Stomach (tissue), 9 donors: Measurements from ENCODE around the gene FLVCR2. TPM values are rescaled to one million over a fixed set of nuclear protein-coding genes. Genes with fewer than 3 reads are reported as not detected.

Experiments used
- DNase-seq, 2 donors: peaks; one replicate each; pipeline versions ENCODE4 v3.0.0 to v3.0.0-alpha.2; 2013 to 2019
- H3K27ac ChIP-seq, 5 donors: fragments of 200-600 bp in 4 of 5; sonication (generic) in 4 of 5; one replicate each; pipeline ENCODE4 v1.5.1; 2013 to 2019; ENCODE audit warnings: mild to moderate bottlenecking in 1 of 5, moderate library complexity in 1 of 5
- H3K27me3 ChIP-seq, 3 donors: fragments of 200-600 bp; sonication (generic); one replicate each; pipeline ENCODE4 v1.5.1; 2017 to 2019; ENCODE audit warnings: mixed run types in 1 of 3
- H3K36me3 ChIP-seq, 4 donors: fragments of 200-600 bp; sonication (generic); 1 replicate in 3 of 4; 2 replicates in 1 of 4; pipeline ENCODE4 v1.5.1; 2016 to 2019
- H3K4me1 ChIP-seq, 4 donors: fragments of 200-600 bp; sonication (generic); one replicate each; pipeline ENCODE4 v1.5.1; 2016 to 2019
- H3K4me3 ChIP-seq, 4 donors: fragments of 200-600 bp; sonication (generic) in 3 of 4; one replicate each; pipeline ENCODE4 v1.5.1; 2016 to 2019; ENCODE audit warnings: mild to moderate bottlenecking in 1 of 4
- H3K9me3 ChIP-seq, 4 donors: fragments of 200-600 bp; sonication (generic); one replicate each; pipeline ENCODE4 v1.5.1; 2016 to 2019
- EP300 ChIP-seq: sonication (generic); formaldehyde crosslinking; IDR thresholded peaks from one replicate; pipeline ENCODE4 v1.6.1; 2017; ENCODE audit warnings: antibody characterized with exemption
- POLR2A ChIP-seq, 4 donors: fragments of 450-650 bp; IDR thresholded peaks; one replicate each; pipeline ENCODE4 v1.6.1; 2016; ENCODE audit warnings: antibody characterized with exemption in 4 of 4, control low read depth in 2 of 4, mild to moderate bottlenecking in 1 of 4, moderate library complexity in 1 of 4
- POLR2AphosphoS5 ChIP-seq, 3 donors: sonication (generic); formaldehyde crosslinking; IDR thresholded peaks; one replicate each; pipeline ENCODE4 v1.6.1; 2016; ENCODE audit warnings: antibody characterized with exemption in 3 of 3
- WGBS, 5 donors: extraction: QIAGEN DNeasy Blood & Tissue Kit in 3 of 5; methylation state at CpG; one replicate each; pipeline versions ENCODE4 v1.1.5 to v1.1.7; 2013 to 2018; 5-methylcytosine and 5-hydroxymethylcytosine counted together
- intact Hi-C: fragments of 100-400 bp; cut with DNase I; formaldehyde crosslinking; loops from one replicate; pipeline ENCODE4 v1.15.1; 2023; ENCODE audit warnings: low total_unique reads
- polyA plus RNA-seq, 3 donors: library from polyadenylated mRNA; stranded (reverse); fragments of 200-250 nt; gene quantifications; one replicate each; pipeline ENCODE4 v1.2.3, GENCODE V29; 2013
- total RNA-seq, 5 donors: library from RNA; depleted of rRNA; stranded (reverse); fragments of >200 nt; gene quantifications; one replicate each; pipeline versions ENCODE4 v1.1.0 to v1.2.3, GENCODE V29; 2014 to 2016
- TF ChIP-seq, protein P1 (sequence below), 7 experiments: fragments of 450-650 bp in 4 of 7; fragments of 200-600 bp in 3 of 7; sonication (generic) in 3 of 7; IDR thresholded peaks; one replicate each; pipeline ENCODE4 v1.5.1; 2016 to 2019; ENCODE audit warnings: antibody characterized with exemption in 7 of 7, control low read depth in 2 of 7, mild to moderate bottlenecking in 1 of 7
- donor health status: healthy with polysubstance abuse.
- donor health status: Bipolar disorder and iron deficiency.
- donor health status: healthy.

The FLVCR2 gene
- total and polyA plus RNA-seq, 8 donors = 0.15 to 10.7 (median 0.95) TPM; not detected in 1

DNA sequence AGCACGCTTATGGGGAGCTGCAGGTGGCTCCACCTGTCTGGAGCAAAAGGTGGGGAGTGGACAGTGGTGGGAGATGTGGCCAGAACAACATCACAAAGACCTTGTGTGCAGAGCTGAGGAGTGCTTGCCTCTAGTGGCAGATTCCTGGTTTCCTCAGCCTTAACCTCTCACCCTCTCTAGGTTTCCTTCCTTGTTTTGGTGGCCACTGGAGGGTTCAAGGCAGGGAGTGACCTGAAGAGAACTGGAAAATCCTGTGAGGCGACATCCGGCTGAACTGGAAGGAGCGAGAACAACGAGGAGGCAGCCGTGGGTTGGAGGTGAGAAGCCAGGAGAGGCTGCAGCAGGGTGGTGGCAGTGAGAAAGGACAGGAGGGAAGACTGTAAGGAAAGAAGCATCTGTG, 6.3 kb upstream of the FLVCR2 start:
- no peak for TF ChIP-seq EP300
- no peak for TF ChIP-seq POLR2AphosphoS5 (IDR thresholded peaks at IDR 0.05)
- no peak for TF ChIP-seq POLR2A (IDR thresholded peaks at IDR 0.05)
- TF ChIP-seq, protein P1, sequence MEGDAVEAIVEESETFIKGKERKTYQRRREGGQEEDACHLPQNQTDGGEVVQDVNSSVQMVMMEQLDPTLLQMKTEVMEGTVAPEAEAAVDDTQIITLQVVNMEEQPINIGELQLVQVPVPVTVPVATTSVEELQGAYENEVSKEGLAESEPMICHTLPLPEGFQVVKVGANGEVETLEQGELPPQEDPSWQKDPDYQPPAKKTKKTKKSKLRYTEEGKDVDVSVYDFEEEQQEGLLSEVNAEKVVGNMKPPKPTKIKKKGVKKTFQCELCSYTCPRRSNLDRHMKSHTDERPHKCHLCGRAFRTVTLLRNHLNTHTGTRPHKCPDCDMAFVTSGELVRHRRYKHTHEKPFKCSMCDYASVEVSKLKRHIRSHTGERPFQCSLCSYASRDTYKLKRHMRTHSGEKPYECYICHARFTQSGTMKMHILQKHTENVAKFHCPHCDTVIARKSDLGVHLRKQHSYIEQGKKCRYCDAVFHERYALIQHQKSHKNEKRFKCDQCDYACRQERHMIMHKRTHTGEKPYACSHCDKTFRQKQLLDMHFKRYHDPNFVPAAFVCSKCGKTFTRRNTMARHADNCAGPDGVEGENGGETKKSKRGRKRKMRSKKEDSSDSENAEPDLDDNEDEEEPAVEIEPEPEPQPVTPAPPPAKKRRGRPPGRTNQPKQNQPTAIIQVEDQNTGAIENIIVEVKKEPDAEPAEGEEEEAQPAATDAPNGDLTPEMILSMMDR (IDR thresholded peaks at IDR 0.05) = no peak
- Histone ChIP-seq H3K4me1 (no peaks in the 10 kb centered on the region), H3K27ac (no peak overlapping the region), H3K4me3 (no peak overlapping the region), H3K27me3 (peaks cover 0 to 21% (median 0%) of the 10 kb centered on the region in 3 donors), H3K9me3 (no peaks in the 10 kb centered on the region), H3K36me3 (no peaks in the 10 kb centered on the region)
- WGBS, 5 donors = 44 to 60% (median 55%) methylated on average over 6 of the region's 6 CpGs
- intact Hi-C loops = no loop called here
- peak in 1 of 2 donors; percentile 33 for DNase-seq

DNA sequence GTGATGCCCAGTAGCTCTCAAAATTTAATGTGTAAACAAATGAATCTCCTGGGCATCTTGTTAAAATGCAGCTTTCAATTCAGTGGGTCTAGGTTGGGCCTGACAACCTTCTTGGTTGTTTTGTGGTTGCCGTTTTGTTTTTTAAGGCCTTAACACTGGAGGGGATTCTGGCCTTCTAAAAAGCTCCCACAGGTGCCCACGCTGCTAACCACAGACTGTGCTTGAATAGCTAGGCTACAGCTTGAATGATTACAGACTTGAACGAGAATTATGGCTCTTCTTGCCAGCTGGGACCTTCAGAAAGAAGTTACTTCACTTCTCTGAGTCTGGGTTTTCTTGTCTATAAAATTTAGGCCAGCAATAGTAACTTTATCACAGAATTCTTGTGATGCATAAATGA, 1.3 kb upstream of the FLVCR2 start:
- Histone ChIP-seq H3K9me3 (no peaks in the 10 kb centered on the region), H3K27ac (no peak overlapping the region), H3K4me3 (no peak overlapping the region), H3K4me1 (peaks cover 13 to 36% (median 31%) of the 10 kb centered on the region in 4 donors), H3K36me3 (no peaks in the 10 kb centered on the region), H3K27me3 (peaks cover 0 to 18% (median 0%) of the 10 kb centered on the region in 3 donors)
- DNase-seq = no peak
- 62 to 71% (median 64%) methylated on average over 3 of the region's 3 CpGs for WGBS, 5 donors
- no peak for TF ChIP-seq EP300
- TF ChIP-seq, protein P1 (IDR thresholded peaks at IDR 0.05) = no peak
- TF ChIP-seq POLR2A (IDR thresholded peaks at IDR 0.05) = no peak
- TF ChIP-seq POLR2AphosphoS5 (IDR thresholded peaks at IDR 0.05) = no peak
- intact Hi-C loops = loop anchor here (5.0 kb wide), 1 partner anchor 75 kb away; no protein-coding TSS in a partner anchor

DNA sequence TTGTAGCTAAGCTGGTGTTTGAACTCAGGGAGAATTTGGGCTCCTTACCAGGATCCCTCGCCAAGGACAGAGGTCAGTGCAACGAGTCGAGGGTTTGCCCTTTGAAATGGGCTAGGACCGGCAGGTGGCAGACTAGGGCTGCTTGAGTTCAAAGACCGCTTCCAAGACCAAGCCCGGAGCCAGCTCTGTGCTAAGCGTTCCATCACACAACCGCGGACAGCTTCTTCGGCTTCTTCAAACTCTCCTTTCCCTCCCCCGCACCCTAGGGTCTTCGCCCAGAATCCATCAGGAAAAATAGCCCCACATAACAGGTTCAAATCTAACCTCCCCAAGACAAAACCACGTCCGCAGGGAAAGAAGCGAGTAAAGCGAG, 705 bp upstream of the FLVCR2 start:
- peaks cover 13 to 36% (median 31%) of the 10 kb centered on the region in 4 donors for H3K4me1 ChIP-seq
- intact Hi-C loops = loop anchor here (5.0 kb wide), 1 partner anchor 75 kb away; no protein-coding TSS in a partner anchor
- H3K9me3 ChIP-seq = no peaks in the 10 kb centered on the region
- H3K4me3 ChIP-seq = peak overlapping the region; percentile 51 to 61 (median 56)
- H3K27me3 ChIP-seq = peaks cover 0 to 12% (median 0%) of the 10 kb centered on the region in 3 donors
- H3K36me3 ChIP-seq = no peaks in the 10 kb centered on the region
- H3K27ac ChIP-seq = peak overlapping the region; percentile 52 to 82 (median 77)
- 0 to 1% (median 1%) methylated on average over 7 to 16 of the region's 16 CpGs for WGBS, 5 donors
- TF ChIP-seq POLR2A (IDR thresholded peaks at IDR 0.05) = no peak
- peak in 1 of 3 donors; percentile 39 for TF ChIP-seq POLR2AphosphoS5 (IDR thresholded peaks at IDR 0.05)
- TF ChIP-seq, protein P1 (IDR thresholded peaks at IDR 0.05) = peak in 5 of 7 experiments; percentile 42 to 70 (median 68)
- TF ChIP-seq EP300 = no peak
- DNase-seq = peak; percentile 86 to 91

DNA sequence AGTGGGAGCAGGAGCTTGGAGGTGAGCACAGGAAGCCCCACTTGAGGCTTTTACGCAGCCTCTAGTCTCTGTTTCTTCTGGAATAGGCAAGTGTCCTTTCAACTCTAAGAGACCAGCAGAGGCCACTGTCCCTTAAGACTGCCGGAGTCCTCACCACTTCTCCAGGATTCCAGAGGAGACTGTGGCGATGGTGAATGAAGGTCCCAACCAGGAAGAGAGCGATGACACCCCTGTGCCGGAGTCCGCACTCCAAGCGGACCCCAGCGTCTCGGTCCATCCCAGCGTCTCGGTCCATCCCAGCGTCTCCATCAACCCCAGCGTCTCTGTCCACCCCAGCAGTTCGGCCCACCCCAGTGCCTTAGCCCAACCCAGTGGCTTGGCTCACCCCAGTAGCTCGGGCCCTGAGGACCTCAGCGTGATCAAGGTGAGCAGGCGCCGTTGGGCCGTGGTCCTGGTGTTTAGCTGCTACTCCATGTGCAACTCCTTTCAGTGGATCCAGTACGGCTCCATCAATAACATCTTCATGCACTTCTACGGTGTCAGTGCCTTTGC, 442 bp downstream of the FLVCR2 start:
- H3K4me1 ChIP-seq = peaks cover 13 to 36% (median 31%) of the 10 kb centered on the region in 4 donors
- peak overlapping the region; percentile 50 to 82 (median 77) for H3K27ac ChIP-seq
- DNase-seq = no peak
- 26 to 36% (median 34%) methylated on average over 18 to 21 of the region's 21 CpGs for WGBS, 5 donors
- no peaks in the 10 kb centered on the region for H3K36me3 ChIP-seq
- H3K9me3 ChIP-seq = no peaks in the 10 kb centered on the region
- peaks cover 0 to 10% (median 0%) of the 10 kb centered on the region in 3 donors for H3K27me3 ChIP-seq
- TF ChIP-seq POLR2A (IDR thresholded peaks at IDR 0.05) = no peak
- TF ChIP-seq POLR2AphosphoS5 (IDR thresholded peaks at IDR 0.05) = no peak
- no peak for TF ChIP-seq EP300
- TF ChIP-seq, protein P1 (IDR thresholded peaks at IDR 0.05) = no peak
- peak overlapping the region; percentile 51 to 61 (median 56) for H3K4me3 ChIP-seq
- intact Hi-C loops = loop anchor here (5.0 kb wide), 1 partner anchor 73 kb away; no protein-coding TSS in a partner anchor
